H1 (cell line): ENCODE data around the gene SBNO2. TPM values are rescaled to one million over a fixed set of nuclear protein-coding genes. Genes with fewer than 3 reads are reported as not detected.

ENCODE experiments used
- CHD7 ChIP-seq: fragments of 300-600 bp; sonication (generic); IDR thresholded peaks from 2 replicates; pipeline ENCODE4 v1.7.1; 2012; ENCODE audit warnings: low read length, moderate library complexity, mild to moderate bottlenecking, inconsistent platforms; ENCODE audit not compliant: insufficient replicate concordance
- USF2 ChIP-seq: IDR thresholded peaks from 2 replicates; pipeline ENCODE4 v1.6.1; 2011; ENCODE audit warnings: low read length, improper control_type of control experiment
- polyA plus RNA-seq, 7 experiments: library from polyadenylated mRNA; depleted of rRNA in 3 of 7; stranded (reverse) in 5 of 7; unstranded in 2 of 7; fragments of >200 nt in 5 of 7; fragments of 200-250 nt in 2 of 7; gene quantifications; 1 replicate in 5 of 7; 2 replicates in 1 of 7; 4 replicates in 1 of 7; pipeline versions ENCODE4 v1.2.1 to v1.2.3, GENCODE V29; 2011 to 2013; ENCODE audit warnings: missing spikeins in 2 of 7, mixed read lengths in 2 of 7
- total RNA-seq: library from RNA; stranded (reverse); fragmentation: NEBNext Ultra II Directional; extraction: Animal tissue kit (Norgen Biotek cat#: 25700); gene quantifications from 2 replicates; pipeline ENCODE4 v1.2.1, GENCODE V29; 2021

The SBNO2 gene
- total and polyA plus RNA-seq, 2 of the 8 experiments (the other 6 are each of a cell fraction or from before 2014, with no cell fraction given): 12.2 to 31.4 TPM

- TF ChIP-seq CHD7 (no peak), USF2 (no peak)
These were observed 51.8 kb downstream of the SBNO2 start (continued) for GRCh38 chr19:1122021-1122971.
